GM12873 (cell line): Measurements from ENCODE around the gene NPLOC4.

Experiments used
- CTCF ChIP-seq: IDR thresholded peaks from 2 replicates; pipeline ENCODE4 v1.5.1; 2012; ENCODE audit warnings: low read depth, mild to moderate bottlenecking, moderate library complexity, low read length, control low read depth; ENCODE audit not compliant: insufficient read depth; ENCODE audit errors: missing control alignments

Gene NPLOC4

GRCh38 chr17:81509207-81509971 is 127.5 kb downstream of the NPLOC4 start:
- TF ChIP-seq CTCF: no peak

GRCh38 chr17:81508639-81509206 is 128.2 kb downstream of the NPLOC4 start:
- TF ChIP-seq CTCF: no peak
